ENCODE data around the gene SCNN1A. TPM values are rescaled to one million over a fixed set of nuclear protein-coding genes. Genes with fewer than 3 reads are reported as not detected.

SCNN1A gene
- total and polyA plus RNA-seq, 8 donors, result 16.6 to 486 (median 166) TPM

GRCh38 chr12:6391013-6391412 lies 15.7 kb upstream of the SCNN1A start:
- DNase-seq, result no peak
- Histone ChIP-seq H3K4me3 (no peak overlapping the region), H3K36me3 (peaks cover 50 to 66% (median 56%) of the 10 kb centered on the region in 4 donors), H3K27me3 (no peaks in the 10 kb centered on the region), H3K4me1 (peaks cover 26 to 64% (median 44%) of the 10 kb centered on the region in 4 donors), H3K9me3 (no peaks in the 10 kb centered on the region), H3K27ac (peak overlapping the region in 3 of 5 donors; percentile 59 to 79 (median 79))
- intact Hi-C loops (cut with DNase I; ENCODE audit: low total_unique reads), result no loop called here
- no peak for TF ChIP-seq POLR2AphosphoS5 (IDR thresholded peaks at IDR 0.05)
- no peak for TF ChIP-seq POLR2A (IDR thresholded peaks at IDR 0.05)
- no peak for TF ChIP-seq CTCF (IDR thresholded peaks at IDR 0.05)
- no peak for TF ChIP-seq EP300 (IDR thresholded peaks at IDR 0.05)
- 80 to 91% (median 86%) methylated on average over 15 to 17 of the region's 17 CpGs for WGBS, 5 donors

GRCh38 chr12:6390084-6390799 lies 14.9 kb upstream of the SCNN1A start:
- DNase-seq, result no peak
- H3K9me3 ChIP-seq, result no peaks in the 10 kb centered on the region
- TF ChIP-seq POLR2AphosphoS5 (IDR thresholded peaks at IDR 0.05) (no peak), EP300 (IDR thresholded peaks at IDR 0.05) (no peak), POLR2A (IDR thresholded peaks at IDR 0.05) (no peak), CTCF (IDR thresholded peaks at IDR 0.05) (no peak)
- peaks cover 53 to 69% (median 58%) of the 10 kb centered on the region in 4 donors for H3K36me3 ChIP-seq
- intact Hi-C loops (cut with DNase I; ENCODE audit: low total_unique reads), result no loop called here
- 71 to 84% (median 75%) methylated on average over 15 of the region's 15 CpGs for WGBS, 5 donors
- no peak overlapping the region for H3K4me3 ChIP-seq
- peak overlapping the region in 4 of 5 donors; percentile 34 to 79 (median 69) for H3K27ac ChIP-seq
- peaks cover 32 to 71% (median 51%) of the 10 kb centered on the region in 4 donors for H3K4me1 ChIP-seq
- no peaks in the 10 kb centered on the region for H3K27me3 ChIP-seq

GRCh38 chr12:6387541-6387940 lies 12.2 kb upstream of the SCNN1A start:
- peak overlapping the region in 4 of 5 donors; percentile 4 to 32 (median 14) for H3K27ac ChIP-seq
- no peaks in the 10 kb centered on the region for H3K27me3 ChIP-seq
- no peak for DNase-seq
- peak overlapping the region in 1 of 4 donors; percentile 6 for H3K4me3 ChIP-seq
- no peaks in the 10 kb centered on the region for H3K9me3 ChIP-seq
- TF ChIP-seq EP300 (IDR thresholded peaks at IDR 0.05) (no peak), CTCF (IDR thresholded peaks at IDR 0.05) (no peak), POLR2A (IDR thresholded peaks at IDR 0.05) (no peak), POLR2AphosphoS5 (IDR thresholded peaks at IDR 0.05) (no peak)
- intact Hi-C loops (cut with DNase I; ENCODE audit: low total_unique reads), result loop anchor here (10.0 kb wide), 1 partner anchor 53 kb away; no protein-coding TSS in a partner anchor
- 73 to 83% (median 77%) methylated on average over 7 of the region's 7 CpGs for WGBS, 5 donors
- peaks cover 50 to 60% (median 55%) of the 10 kb centered on the region in 4 donors for H3K36me3 ChIP-seq
- H3K4me1 ChIP-seq, result peaks cover 49 to 83% (median 64%) of the 10 kb centered on the region in 4 donors

- intact Hi-C loops (cut with DNase I; ENCODE audit: low total_unique reads), result loop anchor here (10.0 kb wide), 1 partner anchor 52 kb away; no protein-coding TSS in a partner anchor
- TF ChIP-seq POLR2A (IDR thresholded peaks at IDR 0.05) (no peak), CTCF (IDR thresholded peaks at IDR 0.05) (no peak), POLR2AphosphoS5 (IDR thresholded peaks at IDR 0.05) (no peak), EP300 (IDR thresholded peaks at IDR 0.05) (no peak)
- peak overlapping the region in 4 of 5 donors; percentile 11 to 97 (median 76) for H3K27ac ChIP-seq
- peaks cover 39 to 72% (median 54%) of the 10 kb centered on the region in 4 donors for H3K4me1 ChIP-seq
- peaks cover 48 to 57% (median 53%) of the 10 kb centered on the region in 4 donors for H3K36me3 ChIP-seq
- H3K9me3 ChIP-seq, result no peaks in the 10 kb centered on the region
- DNase-seq, result no peak
- WGBS, 5 donors, result 33 to 55% (median 44%) methylated on average over 1 of the region's 1 CpG
- no peaks in the 10 kb centered on the region for H3K27me3 ChIP-seq
- peak overlapping the region in 2 of 4 donors; percentile 69 to 74 for H3K4me3 ChIP-seq
Observed at GRCh38 chr12:6386491-6386890, 11.1 kb upstream of the SCNN1A start.
